Neural progenitor cell (in vitro differentiated cells): ENCODE data around the gene PTPRA. TPM values are rescaled to one million over a fixed set of nuclear protein-coding genes. Genes with fewer than 3 reads are reported as not detected.
A peak's percentile ranks its signal among the peaks of the same experiment; 100 is the strongest.

Experiments
- DNase-seq: peaks from one replicate; pipeline ENCODE4 v3.0.0-alpha.2; 2016; ENCODE audit warnings: low spot score
- H2AFZ ChIP-seq: fragments of 200-600 bp; sonication (generic); replicated peaks from 2 replicates; pipeline ENCODE4 v1.6.1; 2016; ENCODE audit warnings: antibody characterized with exemption
- H3F3A ChIP-seq: fragments of 200-600 bp; sonication (generic); 2 replicates; pipeline ENCODE4 v1.6.1; 2016; ENCODE audit warnings: antibody characterized with exemption, low read depth
- H3K27ac ChIP-seq: fragments of 200-600 bp; sonication (generic); 2 replicates; pipeline ENCODE4 v1.5.1; 2016; ENCODE audit warnings: mild to moderate bottlenecking
- H3K27me3 ChIP-seq: fragments of 200-600 bp; sonication (generic); 2 replicates; pipeline ENCODE4 v1.6.1; 2016; ENCODE audit warnings: mild to moderate bottlenecking, moderate library complexity
- H3K36me3 ChIP-seq: fragments of 200-600 bp; sonication (generic); 2 replicates; pipeline ENCODE4 v1.5.1; 2016
- H3K4me1 ChIP-seq: fragments of 200-600 bp; sonication (generic); 2 replicates; pipeline ENCODE4 v1.6.1; 2016; ENCODE audit warnings: mixed run types
- H3K4me2 ChIP-seq: fragments of 200-600 bp; sonication (generic); 2 replicates; pipeline ENCODE4 v1.6.1; 2016
- H3K4me3 ChIP-seq: fragments of 200-600 bp; sonication (generic); 2 replicates; pipeline ENCODE4 v1.5.1; 2016
- H3K79me2 ChIP-seq: fragments of 200-600 bp; sonication (generic); 2 replicates; pipeline ENCODE4 v1.6.1; 2016; ENCODE audit warnings: low read depth
- H3K9ac ChIP-seq: fragments of 200-600 bp; sonication (generic); 2 replicates; pipeline ENCODE4 v1.6.1; 2016
- H3K9me3 ChIP-seq: fragments of 200-600 bp; sonication (generic); 2 replicates; pipeline ENCODE4 v1.5.1; 2016; ENCODE audit warnings: low read depth
- H4K20me1 ChIP-seq: fragments of 200-600 bp; sonication (generic); 2 replicates; pipeline ENCODE4 v1.6.1; 2016; ENCODE audit warnings: low read depth
- H3K27ac Mint-ChIP-seq: 3 replicates; pipeline ENCODE4 v1.8.0; 2021; ENCODE audit warnings: mixed read lengths
- H3K27me3 Mint-ChIP-seq: 2 replicates; pipeline ENCODE4 v1.8.0; 2022; ENCODE audit warnings: low read depth, mild to moderate bottlenecking, inconsistent platforms, moderate library complexity, mixed read lengths; ENCODE audit not compliant: insufficient read depth
- H3K36me3 Mint-ChIP-seq: 3 replicates; pipeline ENCODE4 v1.8.0; 2021; ENCODE audit warnings: mixed read lengths
- H3K4me1 Mint-ChIP-seq: 3 replicates; pipeline ENCODE4 v1.8.0; 2021; ENCODE audit warnings: mixed read lengths
- H3K4me3 Mint-ChIP-seq: 3 replicates; pipeline ENCODE4 v1.8.0; 2021; ENCODE audit warnings: mild to moderate bottlenecking, moderate library complexity, mixed read lengths
- H3K9me3 Mint-ChIP-seq: 3 replicates; pipeline ENCODE4 v1.8.0; 2020; ENCODE audit warnings: mixed read lengths
- EZH2 ChIP-seq: fragments of 200-600 bp; sonication (generic); IDR thresholded peaks from 2 replicates; pipeline ENCODE4 v1.6.1; 2017; ENCODE audit warnings: antibody characterized with exemption, mild to moderate bottlenecking, moderate library complexity
- EZH2phosphoT487 ChIP-seq: fragments of 200-600 bp; sonication (generic); IDR thresholded peaks from 2 replicates; pipeline ENCODE4 v1.6.1; 2017; ENCODE audit warnings: antibody characterized with exemption
- total RNA-seq: library from RNA; depleted of rRNA; stranded (reverse); fragments of >200 nt; gene quantifications from 2 replicates; pipeline ENCODE4 v1.2.3, GENCODE V29; 2015; ENCODE audit warnings: low replicate concordance
- TF ChIP-seq, protein P1 (sequence below): fragments of 200-600 bp; sonication (generic); IDR thresholded peaks from 2 replicates; pipeline ENCODE4 v1.5.1; 2017; ENCODE audit warnings: antibody characterized with exemption, mild to moderate bottlenecking

The PTPRA gene
- total RNA-seq, 1 donor from 2014 or later = 77.7 TPM

DNA sequence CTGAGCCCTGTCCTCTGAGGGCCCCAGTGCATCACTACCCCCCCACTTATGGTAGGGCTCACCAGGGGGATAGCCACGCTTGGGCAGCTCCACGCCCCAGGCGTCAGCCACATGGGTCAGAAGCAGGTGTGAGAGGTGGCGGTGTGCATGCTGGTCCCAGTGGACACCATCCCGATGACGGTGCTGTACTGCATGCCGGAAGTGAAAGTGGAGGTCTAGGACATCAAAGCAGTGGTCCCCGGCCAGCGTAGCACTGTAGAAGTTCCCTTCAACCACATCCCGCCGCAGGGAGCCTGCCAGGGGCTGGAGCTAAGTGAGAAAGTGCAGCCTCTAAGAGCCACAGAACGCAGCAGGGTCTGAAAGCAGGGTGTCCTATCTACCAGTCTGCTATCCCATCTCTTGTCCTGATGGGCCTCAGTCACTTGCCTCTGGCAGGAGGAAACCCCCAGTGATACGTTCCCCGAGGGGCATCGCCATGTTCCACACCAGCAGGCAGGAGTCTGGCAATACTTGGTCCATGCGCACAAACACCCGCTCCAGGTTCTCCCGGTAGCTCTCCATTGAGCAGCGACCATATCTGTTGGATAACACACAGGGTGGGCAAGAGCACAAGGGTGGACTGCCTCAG, 35.0 kb upstream of the PTPRA start:
- Histone ChIP-seq H3K9ac (no peak overlapping the region), H4K20me1 (no peaks in the 10 kb centered on the region), H3K27ac (no peak overlapping the region), H3F3A (no peaks in the 10 kb centered on the region), H3K4me2 (no peak overlapping the region), H3K27me3 (no peaks in the 10 kb centered on the region), H3K4me3 (no peak overlapping the region), H3K36me3 (no peaks in the 10 kb centered on the region), H3K79me2 (peaks cover 6% of the 10 kb centered on the region), H2AFZ (no peak overlapping the region), H3K9me3 (no peaks in the 10 kb centered on the region), H3K4me1 (peaks cover 6% of the 10 kb centered on the region)
- H3K27ac Mint-ChIP-seq = no peak overlapping the region
- DNase-seq = no peak
- H3K27me3 Mint-ChIP-seq = peaks cover 6% of the 10 kb centered on the region
- H3K9me3 Mint-ChIP-seq = no peaks in the 10 kb centered on the region
- peaks cover 13% of the 10 kb centered on the region for H3K4me1 Mint-ChIP-seq
- H3K4me3 Mint-ChIP-seq = peak overlapping the region; percentile 58
- TF ChIP-seq EZH2 = no peak
- no peak for TF ChIP-seq EZH2phosphoT487
- TF ChIP-seq, protein P1, sequence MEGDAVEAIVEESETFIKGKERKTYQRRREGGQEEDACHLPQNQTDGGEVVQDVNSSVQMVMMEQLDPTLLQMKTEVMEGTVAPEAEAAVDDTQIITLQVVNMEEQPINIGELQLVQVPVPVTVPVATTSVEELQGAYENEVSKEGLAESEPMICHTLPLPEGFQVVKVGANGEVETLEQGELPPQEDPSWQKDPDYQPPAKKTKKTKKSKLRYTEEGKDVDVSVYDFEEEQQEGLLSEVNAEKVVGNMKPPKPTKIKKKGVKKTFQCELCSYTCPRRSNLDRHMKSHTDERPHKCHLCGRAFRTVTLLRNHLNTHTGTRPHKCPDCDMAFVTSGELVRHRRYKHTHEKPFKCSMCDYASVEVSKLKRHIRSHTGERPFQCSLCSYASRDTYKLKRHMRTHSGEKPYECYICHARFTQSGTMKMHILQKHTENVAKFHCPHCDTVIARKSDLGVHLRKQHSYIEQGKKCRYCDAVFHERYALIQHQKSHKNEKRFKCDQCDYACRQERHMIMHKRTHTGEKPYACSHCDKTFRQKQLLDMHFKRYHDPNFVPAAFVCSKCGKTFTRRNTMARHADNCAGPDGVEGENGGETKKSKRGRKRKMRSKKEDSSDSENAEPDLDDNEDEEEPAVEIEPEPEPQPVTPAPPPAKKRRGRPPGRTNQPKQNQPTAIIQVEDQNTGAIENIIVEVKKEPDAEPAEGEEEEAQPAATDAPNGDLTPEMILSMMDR = no peak
- H3K36me3 Mint-ChIP-seq = peaks cover 26% of the 10 kb centered on the region

DNA sequence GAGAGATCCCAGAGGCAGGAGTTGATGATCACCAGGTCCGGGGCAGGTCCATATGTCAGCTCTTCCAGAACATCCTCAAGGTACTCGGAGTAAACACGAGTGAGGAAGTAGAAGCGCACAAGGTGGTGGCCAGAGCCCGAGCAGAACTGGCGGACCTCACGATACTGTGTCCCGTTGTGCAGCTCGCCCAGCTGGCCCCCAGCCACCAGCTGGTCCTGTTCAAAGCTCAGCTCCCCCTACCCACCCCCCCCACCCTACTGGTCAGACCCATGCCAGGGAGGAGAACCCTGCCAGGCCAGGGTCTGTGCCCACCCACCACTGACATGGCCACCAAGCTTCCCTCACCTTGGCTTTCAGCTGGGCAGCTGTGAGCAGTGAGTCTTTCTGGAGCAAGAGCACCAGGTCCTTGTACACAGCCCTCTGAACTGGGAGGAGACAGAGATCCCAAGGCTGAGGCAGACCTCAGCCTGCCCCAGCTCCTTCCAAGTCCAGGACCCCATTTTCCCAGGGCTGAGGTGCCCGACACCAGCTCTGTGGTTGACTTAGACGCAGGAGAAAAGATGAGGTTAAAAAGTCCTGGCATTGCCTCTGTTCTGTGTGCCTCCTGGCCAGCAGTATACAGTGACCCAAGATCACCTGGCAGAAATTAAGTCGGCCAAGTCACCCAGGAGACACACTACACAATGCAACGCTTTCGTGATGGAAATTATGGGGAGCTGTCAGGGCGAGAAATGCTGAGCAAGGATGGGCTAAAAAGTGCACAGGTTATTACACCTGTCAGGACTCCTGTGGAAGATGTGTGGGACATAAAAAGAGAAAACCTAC, 34.2 kb upstream of the PTPRA start:
- Mint-ChIP-seq H3K9me3 (no peaks in the 10 kb centered on the region), H3K4me1 (peaks cover 13% of the 10 kb centered on the region), H3K4me3 (peak overlapping the region; percentile 85), H3K27me3 (peaks cover 6% of the 10 kb centered on the region), H3K27ac (peak overlapping the region; percentile 5), H3K36me3 (peaks cover 25% of the 10 kb centered on the region)
- Histone ChIP-seq H3K27ac (no peak overlapping the region), H3K4me3 (no peak overlapping the region), H3K27me3 (no peaks in the 10 kb centered on the region), H3K9me3 (no peaks in the 10 kb centered on the region), H3F3A (no peaks in the 10 kb centered on the region), H3K4me1 (peaks cover 6% of the 10 kb centered on the region), H4K20me1 (no peaks in the 10 kb centered on the region), H3K79me2 (peaks cover 6% of the 10 kb centered on the region), H2AFZ (no peak overlapping the region), H3K4me2 (peak overlapping the region; percentile 88), H3K9ac (no peak overlapping the region), H3K36me3 (no peaks in the 10 kb centered on the region)
- no peak for DNase-seq
- TF ChIP-seq, protein P1 = no peak
- no peak for TF ChIP-seq EZH2

DNA sequence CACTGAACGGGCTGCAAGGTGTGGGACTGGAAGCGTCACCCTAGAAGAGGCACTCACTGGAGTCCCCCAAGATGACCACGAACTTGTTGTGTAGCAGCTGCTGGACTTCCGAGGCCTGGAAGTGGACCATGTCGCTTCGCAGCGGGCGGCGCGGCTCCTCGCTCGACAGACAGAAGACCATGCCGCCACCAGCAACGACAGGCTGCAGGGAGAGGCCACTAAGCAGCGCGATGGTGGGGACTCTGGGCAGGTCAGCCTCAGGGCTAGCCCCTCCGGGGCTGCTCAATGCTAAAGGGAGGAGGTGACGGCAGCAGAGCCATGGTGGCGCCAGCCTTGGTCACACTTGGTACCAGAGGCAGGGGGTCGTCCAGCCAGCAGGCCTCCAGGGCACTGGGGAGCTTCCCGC, 33.5 kb upstream of the PTPRA start:
- H3K4me2 ChIP-seq = peak overlapping the region; percentile 88
- peak overlapping the region; percentile 78 for H3K4me3 ChIP-seq
- H3K79me2 ChIP-seq = peaks cover 6% of the 10 kb centered on the region
- peaks cover 6% of the 10 kb centered on the region for H3K4me1 ChIP-seq
- Mint-ChIP-seq H3K9me3 (no peaks in the 10 kb centered on the region), H3K36me3 (peaks cover 22% of the 10 kb centered on the region), H3K27me3 (peaks cover 6% of the 10 kb centered on the region), H3K4me1 (peaks cover 13% of the 10 kb centered on the region), H3K27ac (peak overlapping the region; percentile 5), H3K4me3 (peak overlapping the region; percentile 85)
- TF ChIP-seq, protein P1 = no peak
- no peak for TF ChIP-seq EZH2phosphoT487
- no peak for TF ChIP-seq EZH2
- peak overlapping the region; percentile 98 for H2AFZ ChIP-seq
- no peaks in the 10 kb centered on the region for H3F3A ChIP-seq
- no peaks in the 10 kb centered on the region for H3K27me3 ChIP-seq
- no peak overlapping the region for H3K27ac ChIP-seq
- H4K20me1 ChIP-seq = no peaks in the 10 kb centered on the region
- DNase-seq = no peak
- no peaks in the 10 kb centered on the region for H3K36me3 ChIP-seq
- H3K9ac ChIP-seq = no peak overlapping the region
- no peaks in the 10 kb centered on the region for H3K9me3 ChIP-seq
